NCI-H1694 (cell line): ENCODE data around the gene NEU4.
"Not testable (repeated sequence)": the region's sequence is repeated elsewhere in the genome, so short reads cannot be mapped to it uniquely, and the experiment has no call there.

Experiments used
- DNase-seq: peaks from one replicate; lab custom pipeline; 2025; lab: John Stamatoyannopoulos, UW

The NEU4 gene

GRCh38 chr2:241808721-241809382, at the start of gene NEU4:
Gene NEU4, plus strand, starts transcription at chr2:241809193. Its CDS starts 5,292 bp downstream, at chr2:241814485.
- no peak for DNase-seq

GRCh38 chr2:241759893-241760292, 49.1 kb upstream of the NEU4 start:
- not testable (repeated sequence) for DNase-seq

GRCh38 chr2:241760301-241760771, 48.7 kb upstream of the NEU4 start:
- DNase-seq: no peak

GRCh38 chr2:241762321-241762932, 46.6 kb upstream of the NEU4 start:
- no peak for DNase-seq

- DNase-seq: no peak
Measured at GRCh38 chr2:241762933-241763369, 46.0 kb upstream of the NEU4 start.

- no peak for DNase-seq
Measured at GRCh38 chr2:241763551-241764274, 45.3 kb upstream of the NEU4 start.

- no peak for DNase-seq
Measured at GRCh38 chr2:241764275-241765241, 44.4 kb upstream of the NEU4 start.

- no peak for DNase-seq
Measured at GRCh38 chr2:241767464-241768250, 41.3 kb upstream of the NEU4 start.

- DNase-seq: no peak
Measured at GRCh38 chr2:241768251-241768711, 40.7 kb upstream of the NEU4 start.

GRCh38 chr2:241768850-241769249, 40.1 kb upstream of the NEU4 start:
- no peak for DNase-seq

- no peak for DNase-seq
Measured at GRCh38 chr2:241769819-241770184, 39.2 kb upstream of the NEU4 start.

GRCh38 chr2:241770185-241770935, 38.6 kb upstream of the NEU4 start:
- no peak for DNase-seq

GRCh38 chr2:241770936-241771285, 38.1 kb upstream of the NEU4 start:
- DNase-seq: no peak

GRCh38 chr2:241771286-241772062, 37.5 kb upstream of the NEU4 start:
- no peak for DNase-seq

GRCh38 chr2:241772063-241772499, 36.9 kb upstream of the NEU4 start:
- no peak for DNase-seq

- no peak for DNase-seq
Measured at GRCh38 chr2:241773511-241774418, 35.2 kb upstream of the NEU4 start.

- no peak for DNase-seq
Measured at GRCh38 chr2:241774419-241775222, 34.4 kb upstream of the NEU4 start.
